Measurements from ENCODE around the gene CA5B. TPM values are rescaled to one million over a fixed set of nuclear protein-coding genes. Genes with fewer than 3 reads are reported as not detected.
"Not testable (repeated sequence)": the region's sequence is repeated elsewhere in the genome, so short reads cannot be mapped to it uniquely, and the experiment has no call there.

CA5B gene
- polyA plus RNA-seq, 2 donors, result 1.5 to 1.6 TPM

DNA sequence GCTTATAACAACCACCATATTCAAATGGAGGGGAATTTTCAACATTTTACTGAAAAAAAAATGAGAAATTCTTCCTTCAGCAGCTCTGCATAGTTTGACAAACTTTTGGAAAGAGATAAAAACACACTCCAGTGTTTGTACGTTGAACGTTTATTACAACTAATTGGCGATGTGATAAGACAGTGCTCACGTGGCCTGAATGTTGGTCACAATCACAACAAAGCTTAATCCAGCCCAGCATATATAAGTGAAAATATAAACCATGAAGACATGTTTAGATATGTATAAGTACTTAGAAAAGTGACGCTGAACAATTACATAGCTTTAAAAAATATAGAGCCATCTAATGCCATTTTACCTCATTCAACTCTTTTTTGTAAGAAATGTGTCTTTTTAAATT is 87.9 kb downstream of the CA5B start:
- Histone ChIP-seq H3K4me1 (ENCODE audit: control insufficient read depth in 2 of 2, insufficient read depth in 2 of 2, low read length in 1 of 2) (no peaks in the 10 kb centered on the region), H3K9me3 (ENCODE audit: control insufficient read depth in 2 of 2, insufficient read depth in 1 of 2, low read depth in 1 of 2, low read length in 1 of 2) (no peaks in the 10 kb centered on the region), H3K36me3 (ENCODE audit: control insufficient read depth in 2 of 2, insufficient read depth in 2 of 2, low read length in 1 of 2) (peaks cover 0 to 2% of the 10 kb centered on the region in 2 donors), H3K27me3 (ENCODE audit: control insufficient read depth in 1 of 2, insufficient read depth in 2 of 2, low read length in 2 of 2) (no peaks in the 10 kb centered on the region), H3K4me3 (ENCODE audit: low read depth in 1 of 2, low read length in 2 of 2) (no peak overlapping the region), H3K27ac (ENCODE audit: low read depth in 2 of 2, low read length in 1 of 2) (no peak overlapping the region)
- 68 to 76% methylated on average over 5 of the region's 5 CpGs for WGBS, 2 donors

DNA sequence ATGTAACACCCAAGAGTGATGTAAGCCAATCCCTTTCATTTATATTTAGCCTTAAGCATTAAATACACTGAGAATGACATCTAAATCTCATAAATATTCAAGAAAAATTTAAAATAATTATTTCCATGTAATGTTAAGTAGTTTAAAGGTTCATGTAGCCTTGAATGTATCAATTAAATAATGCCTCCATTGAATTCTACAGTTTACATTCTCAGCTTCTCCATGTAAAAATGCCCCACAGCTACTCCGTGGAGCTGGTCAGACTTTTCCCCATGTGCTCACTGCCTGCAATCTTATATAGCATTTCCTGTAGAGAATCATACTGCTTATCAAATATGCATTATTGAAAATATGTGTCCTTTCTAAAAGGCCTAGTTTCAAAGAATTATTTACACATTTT is 91.1 kb downstream of the CA5B start:
- WGBS, 2 donors, result 77 to 96% methylated on average over 1 of the region's 1 CpG
- Histone ChIP-seq H3K27ac (ENCODE audit: low read depth in 2 of 2, low read length in 1 of 2) (no peak overlapping the region), H3K27me3 (ENCODE audit: control insufficient read depth in 1 of 2, insufficient read depth in 2 of 2, low read length in 2 of 2) (no peaks in the 10 kb centered on the region), H3K9me3 (ENCODE audit: control insufficient read depth in 2 of 2, insufficient read depth in 1 of 2, low read depth in 1 of 2, low read length in 1 of 2) (no peaks in the 10 kb centered on the region), H3K4me3 (ENCODE audit: low read depth in 1 of 2, low read length in 2 of 2) (no peak overlapping the region), H3K4me1 (ENCODE audit: control insufficient read depth in 2 of 2, insufficient read depth in 2 of 2, low read length in 1 of 2) (no peaks in the 10 kb centered on the region), H3K36me3 (ENCODE audit: control insufficient read depth in 2 of 2, insufficient read depth in 2 of 2, low read length in 1 of 2) (no peaks in the 10 kb centered on the region)

DNA sequence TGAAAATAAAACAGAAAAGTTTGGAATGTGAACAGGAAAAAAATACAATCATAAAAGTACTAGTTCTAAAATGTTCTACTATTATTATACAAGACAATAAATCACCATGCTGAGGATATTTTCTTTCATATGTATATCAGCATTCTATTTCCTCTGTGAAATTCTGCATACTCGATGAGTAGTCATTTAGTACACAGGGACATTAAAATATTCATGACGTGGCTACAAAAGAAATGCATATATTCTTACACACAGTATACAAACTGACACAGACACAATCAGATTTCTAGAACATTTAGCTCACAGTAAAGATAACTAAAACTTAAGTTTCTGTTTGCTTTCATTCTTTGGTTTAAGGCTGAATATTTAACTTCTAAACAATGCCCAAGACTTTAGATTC is 93.3 kb downstream of the CA5B start:
- H3K4me3 ChIP-seq (ENCODE audit: low read depth in 1 of 2, low read length in 2 of 2); H3K9me3 ChIP-seq (ENCODE audit: control insufficient read depth in 2 of 2, insufficient read depth in 1 of 2, low read depth in 1 of 2, low read length in 1 of 2); H3K27ac ChIP-seq (ENCODE audit: low read depth in 2 of 2, low read length in 1 of 2); H3K27me3 ChIP-seq (ENCODE audit: control insufficient read depth in 1 of 2, insufficient read depth in 2 of 2, low read length in 2 of 2); H3K4me1 ChIP-seq (ENCODE audit: control insufficient read depth in 2 of 2, insufficient read depth in 2 of 2, low read length in 1 of 2); H3K36me3 ChIP-seq (ENCODE audit: control insufficient read depth in 2 of 2, insufficient read depth in 2 of 2, low read length in 1 of 2): not testable (repeated sequence)
- 83% methylated on average over 1 of the region's 2 CpGs; no CpG with 5 or more reads in 1 of the 2 donors for WGBS, 2 donors

DNA sequence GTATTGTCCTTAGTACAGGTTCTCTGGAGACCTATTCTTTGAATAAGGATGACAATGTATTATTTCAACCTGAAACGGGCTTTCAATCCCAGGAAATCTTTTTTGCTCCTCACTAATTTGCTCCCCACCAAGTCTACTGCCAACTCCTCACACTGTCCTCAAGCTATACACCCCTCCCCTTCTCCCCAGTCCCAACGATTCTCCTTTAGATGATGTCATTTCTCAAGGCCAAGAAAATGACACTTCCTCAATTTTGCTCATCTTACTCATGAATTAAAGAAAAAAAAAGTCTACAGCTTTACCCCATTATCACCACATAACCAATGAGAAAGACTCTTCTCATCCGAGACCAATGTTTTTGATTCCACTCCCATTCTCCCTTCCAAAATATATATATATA is 96.0 kb downstream of the CA5B start:
- no peaks in the 10 kb centered on the region for H3K9me3 ChIP-seq (ENCODE audit: control insufficient read depth in 2 of 2, insufficient read depth in 1 of 2, low read depth in 1 of 2, low read length in 1 of 2)
- H3K27me3 ChIP-seq (ENCODE audit: control insufficient read depth in 1 of 2, insufficient read depth in 2 of 2, low read length in 2 of 2), result no peaks in the 10 kb centered on the region
- WGBS, 2 donors, result 70% methylated on average over 3 of the region's 3 CpGs
- no peak overlapping the region for H3K4me3 ChIP-seq (ENCODE audit: low read depth in 1 of 2, low read length in 2 of 2)
- no peaks in the 10 kb centered on the region for H3K36me3 ChIP-seq (ENCODE audit: control insufficient read depth in 2 of 2, insufficient read depth in 2 of 2, low read length in 1 of 2)
- no peak overlapping the region for H3K27ac ChIP-seq (ENCODE audit: low read depth in 2 of 2, low read length in 1 of 2)
- no peaks in the 10 kb centered on the region for H3K4me1 ChIP-seq (ENCODE audit: control insufficient read depth in 2 of 2, insufficient read depth in 2 of 2, low read length in 1 of 2)

DNA sequence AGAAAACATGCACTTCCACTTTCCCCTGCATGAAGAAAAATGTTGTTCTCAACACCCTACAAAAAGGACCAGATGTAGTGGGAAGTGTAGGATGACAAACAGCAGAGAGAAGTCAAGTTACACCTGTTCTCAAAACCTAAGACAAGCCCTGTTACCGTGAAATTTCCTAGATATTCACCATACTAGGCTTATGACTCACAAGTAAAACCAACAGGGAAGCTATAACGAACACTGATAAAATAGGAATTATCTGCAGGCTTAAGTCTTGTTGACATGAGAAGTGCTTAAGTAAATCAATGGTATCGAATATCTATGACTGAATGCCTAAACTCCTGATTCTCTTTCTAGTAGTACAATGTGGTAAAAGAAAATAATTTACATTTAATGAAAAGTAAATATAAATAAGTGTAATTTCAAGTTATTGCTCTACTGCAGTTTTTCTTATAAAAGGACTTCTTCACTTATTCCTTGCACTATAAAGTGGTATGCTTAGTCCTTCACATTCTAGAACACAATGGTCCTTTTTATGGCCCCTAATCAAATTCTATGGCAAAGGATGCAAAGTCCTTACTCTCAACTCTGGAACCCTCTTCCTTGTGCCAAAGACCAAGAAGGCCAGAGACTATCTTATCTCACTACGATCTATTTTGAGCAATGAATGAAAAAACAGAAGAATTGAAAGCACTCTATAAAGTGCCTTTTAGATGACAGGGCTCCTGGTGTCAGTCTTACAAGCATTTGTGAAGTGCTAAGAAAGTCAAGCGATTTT is 96.9 kb downstream of the CA5B start:
- Histone ChIP-seq H3K4me1 (ENCODE audit: control insufficient read depth in 2 of 2, insufficient read depth in 2 of 2, low read length in 1 of 2) (no peaks in the 10 kb centered on the region), H3K9me3 (ENCODE audit: control insufficient read depth in 2 of 2, insufficient read depth in 1 of 2, low read depth in 1 of 2, low read length in 1 of 2) (no peaks in the 10 kb centered on the region), H3K27me3 (ENCODE audit: control insufficient read depth in 1 of 2, insufficient read depth in 2 of 2, low read length in 2 of 2) (no peaks in the 10 kb centered on the region), H3K36me3 (ENCODE audit: control insufficient read depth in 2 of 2, insufficient read depth in 2 of 2, low read length in 1 of 2) (no peaks in the 10 kb centered on the region), H3K4me3 (ENCODE audit: low read depth in 1 of 2, low read length in 2 of 2) (no peak overlapping the region), H3K27ac (ENCODE audit: low read depth in 2 of 2, low read length in 1 of 2) (no peak overlapping the region)
- WGBS, 2 donors, result 65 to 68% methylated on average over 5 of the region's 5 CpGs

Other genes with a start within 250 kb of the CA5B start
- 10 to 100 TPM; 17.0 to 38.1 TPM for gene PIR, start 244.9 kb upstream of the CA5B start, polyA plus RNA-seq
- under 1 TPM; 0.22 to 0.33 TPM for gene BMX, start 237.5 kb upstream of the CA5B start, polyA plus RNA-seq
- gene ACE2, start 137.3 kb upstream of the CA5B start, polyA plus RNA-seq, result 1 to 10 TPM; 1.7 to 3.1 TPM
- under 1 TPM; 0.38 to 0.49 TPM for gene CLTRN, start 73.5 kb upstream of the CA5B start, polyA plus RNA-seq
- 10 to 100 TPM; 11.5 to 11.9 TPM for gene ZRSR2, start 52.2 kb downstream of the CA5B start, polyA plus RNA-seq
- gene AP1S2, start 116.5 kb downstream of the CA5B start, polyA plus RNA-seq, result 1 to 10 TPM; 5.2 to 7.5 TPM